HG03025 (cell line): ENCODE data around the gene CERS3.

ENCODE experiments used
- ATAC-seq: cut with Tn5 transposase; IDR thresholded peaks from one replicate; pipeline ENCODE4 v1.9.1; 2021; ENCODE audit warnings: mild to moderate bottlenecking, moderate library complexity; ENCODE audit not compliant: unreplicated experiment, low FRiP score

CERS3 gene

DNA sequence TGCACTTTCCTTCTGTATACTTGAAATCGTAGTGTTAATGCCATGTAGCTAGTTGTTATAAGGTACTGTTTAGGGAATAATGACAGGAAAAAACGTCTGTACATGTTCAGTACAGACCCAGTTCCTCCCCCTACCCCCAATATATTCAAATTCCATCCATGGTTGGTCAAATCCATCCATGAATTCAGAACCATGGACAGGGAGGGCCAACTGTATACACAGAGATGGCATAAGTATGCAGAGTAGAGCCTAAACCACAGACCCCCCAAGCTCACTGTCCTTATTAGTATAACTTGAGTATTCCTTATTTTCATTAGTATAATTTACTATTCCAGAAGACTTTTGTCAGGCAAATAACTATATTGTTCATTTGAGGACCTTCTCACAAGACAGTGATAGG lies 135.7 kb downstream of the CERS3 start:
- ATAC-seq: no peak

DNA sequence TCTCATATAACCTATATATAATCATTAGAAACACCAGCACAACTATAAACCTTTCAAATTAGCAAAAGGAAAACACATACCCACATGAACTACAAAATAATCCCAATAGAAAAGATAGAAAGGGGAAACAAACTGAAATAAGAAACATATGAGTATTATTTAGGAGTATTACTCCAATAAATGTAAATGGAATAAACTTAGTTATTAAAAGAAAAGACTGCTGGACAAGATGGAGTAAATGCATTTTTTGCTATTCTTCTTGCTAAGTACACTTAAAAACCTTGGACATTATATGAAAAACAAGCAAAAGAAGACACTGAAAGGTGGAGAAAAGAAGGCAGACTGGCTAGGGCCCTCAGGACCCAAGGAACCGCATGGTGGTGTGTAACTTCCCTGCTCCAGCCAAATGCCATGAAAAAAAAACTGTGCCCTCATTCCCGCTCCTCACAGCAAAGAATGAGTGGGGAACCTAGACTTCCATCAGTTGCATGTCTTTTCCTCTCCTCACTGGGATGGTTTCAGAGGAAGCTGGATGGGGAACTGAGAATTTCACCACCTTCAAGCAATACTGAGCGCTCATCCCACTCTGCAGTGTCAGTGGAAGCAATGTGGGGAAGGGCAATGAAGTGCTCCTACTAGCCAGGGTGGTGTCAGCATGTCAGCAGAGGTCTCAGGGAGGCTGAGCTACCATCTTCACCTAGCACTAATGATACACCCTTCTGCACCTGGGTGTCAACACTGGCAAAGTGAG lies 143.3 kb downstream of the CERS3 start:
- ATAC-seq: no peak

DNA sequence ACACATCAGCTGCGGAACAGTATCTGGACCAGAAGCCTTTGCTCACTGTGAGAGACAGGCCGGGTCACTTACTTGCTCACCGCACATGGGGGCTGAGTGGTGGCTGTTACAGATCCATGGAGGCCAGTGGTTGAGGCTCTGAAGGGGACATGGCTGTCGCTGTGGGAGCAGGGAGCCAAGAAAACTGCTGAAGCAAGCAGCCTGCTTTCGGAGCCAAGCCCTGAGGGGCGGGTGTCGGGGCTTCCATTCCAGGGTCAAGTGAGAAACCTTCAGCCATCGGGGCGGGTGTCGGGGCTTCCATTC lies 144.7 kb downstream of the CERS3 start:
- ATAC-seq: no peak

DNA sequence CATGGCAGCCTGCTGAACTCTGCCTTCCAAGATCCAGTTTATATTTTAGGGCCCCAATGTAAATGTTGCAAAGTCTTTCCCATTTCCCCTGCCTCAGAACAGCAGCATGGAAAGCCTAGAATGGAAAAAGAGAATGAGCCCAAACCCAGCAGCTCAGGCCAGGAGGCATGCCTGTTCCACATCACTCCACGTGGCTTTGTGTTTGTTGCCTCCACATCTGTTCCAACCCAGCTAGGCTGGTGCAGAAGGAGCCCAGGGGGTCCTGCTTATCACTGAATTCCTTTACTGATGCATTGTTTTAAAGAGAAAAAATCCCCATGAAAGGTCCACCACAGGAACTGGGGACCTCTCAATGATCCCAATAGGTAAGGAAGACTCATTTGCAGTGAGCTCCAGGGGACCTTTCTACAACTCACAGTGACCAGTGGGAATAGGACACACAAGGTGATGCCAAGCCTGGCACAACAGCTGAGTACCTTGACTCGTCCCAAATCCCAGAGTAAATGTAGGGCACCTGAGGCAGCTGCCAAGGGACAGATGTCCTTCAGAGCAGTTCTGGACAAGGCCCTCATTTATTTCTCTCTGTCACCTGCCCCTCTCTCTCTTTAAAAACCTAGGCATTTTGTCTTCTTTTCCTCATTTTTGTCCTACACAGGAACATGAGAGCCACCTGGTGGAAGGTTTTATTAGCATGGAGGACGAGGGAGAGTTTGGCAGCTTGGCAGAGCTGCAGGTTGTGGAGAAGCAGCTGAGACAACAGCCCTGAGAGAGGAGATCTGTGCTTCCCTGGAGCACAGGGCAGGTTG lies 145.2 kb downstream of the CERS3 start:
- no peak for ATAC-seq

DNA sequence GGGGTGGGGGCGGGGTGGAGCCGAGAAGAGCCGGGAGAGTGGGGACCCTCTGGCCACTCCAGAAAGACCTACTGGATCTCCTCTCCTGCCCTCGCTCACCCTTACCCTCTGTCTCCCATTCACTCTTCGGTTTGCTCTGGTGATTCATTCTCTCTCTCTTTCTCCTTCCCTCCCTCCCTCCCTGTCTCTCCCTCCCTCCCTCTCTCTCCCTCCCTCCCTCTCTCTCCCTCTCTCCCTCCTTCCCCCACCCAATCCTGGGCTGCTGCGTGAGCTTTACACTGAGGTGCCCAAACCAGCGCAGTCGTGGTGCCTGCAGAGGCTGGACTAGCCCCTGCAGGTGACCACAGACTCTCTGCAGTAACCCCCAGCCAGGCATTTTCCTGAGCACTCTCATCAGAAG lies 154.8 kb downstream of the CERS3 start:
- ATAC-seq: no peak

DNA sequence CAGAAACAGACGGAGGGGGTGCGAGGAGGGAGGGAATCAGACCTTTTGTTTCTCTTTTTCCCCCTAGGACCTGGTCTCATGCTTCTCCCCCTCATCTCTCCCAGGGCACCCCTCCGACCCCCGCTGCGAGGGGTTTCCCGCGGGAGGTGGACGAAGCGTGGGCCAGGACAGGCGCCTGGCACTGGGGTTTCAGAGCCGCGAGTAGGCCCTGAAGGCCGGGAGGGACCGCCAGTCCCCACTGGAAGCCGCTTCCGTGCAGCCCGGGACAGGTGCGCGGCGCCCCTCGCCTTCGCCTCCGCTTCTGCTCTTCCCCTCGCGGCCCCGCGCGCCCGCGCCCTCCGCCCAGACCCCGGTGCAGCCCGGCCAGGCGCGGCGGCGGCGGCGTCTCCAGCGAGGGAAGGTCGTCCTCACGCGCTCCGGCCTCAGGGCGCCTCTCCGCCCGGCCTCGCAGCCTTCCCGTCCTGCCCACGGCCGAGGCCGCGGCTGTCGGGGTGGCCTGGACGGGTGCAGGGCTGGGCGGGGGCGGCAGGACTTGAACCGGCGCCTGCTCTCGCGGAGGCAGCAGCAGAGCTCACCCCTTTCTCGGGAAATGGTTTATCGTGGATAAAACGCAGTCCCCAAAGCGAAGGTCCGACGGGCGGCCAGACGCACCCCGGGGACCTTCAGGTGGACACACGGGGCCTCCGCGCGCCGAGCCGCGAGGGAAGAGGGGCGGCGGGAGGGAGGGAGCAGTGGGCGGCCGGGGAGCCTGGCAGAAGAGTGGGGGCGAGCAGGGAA lies 155.4 kb downstream of the CERS3 start:
- no peak for ATAC-seq

DNA sequence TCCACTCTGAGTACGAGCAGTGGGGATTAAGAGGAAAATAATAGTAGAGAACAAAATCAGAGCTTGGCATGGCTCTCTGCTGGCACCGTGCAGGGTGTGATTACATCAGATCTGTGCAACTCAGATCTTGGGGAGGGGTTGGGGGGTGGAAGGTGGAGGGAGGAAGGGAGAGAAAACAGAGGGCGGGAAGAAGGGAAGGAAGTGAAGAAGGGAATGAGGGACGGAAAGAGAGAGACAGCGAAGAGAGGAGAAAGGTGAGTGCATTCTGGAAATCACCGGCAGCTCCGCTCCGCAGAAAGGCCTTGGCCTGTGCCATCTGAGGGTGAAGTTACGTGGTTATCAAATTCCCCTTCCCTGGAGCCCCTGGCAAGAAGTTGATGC lies 156.0 kb downstream of the CERS3 start:
- no peak for ATAC-seq

DNA sequence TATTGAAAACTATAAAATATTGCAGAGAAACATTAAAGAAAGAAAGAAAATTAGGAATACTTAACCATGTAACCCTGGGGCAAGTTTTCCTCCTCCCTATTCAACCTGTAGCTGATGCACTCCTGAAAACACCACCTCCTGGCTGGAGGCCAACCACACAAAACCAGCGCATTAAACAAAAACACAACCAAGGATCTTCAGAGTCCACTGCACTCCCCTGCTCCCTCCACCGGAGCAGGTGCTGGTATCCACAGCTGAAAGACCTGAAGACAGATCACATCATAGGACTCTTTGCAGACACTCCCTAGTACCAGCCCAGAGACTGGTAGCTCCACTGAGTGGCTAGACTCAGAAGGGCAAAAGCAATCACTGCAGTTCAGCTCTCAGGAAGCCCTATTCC lies 173.4 kb downstream of the CERS3 start:
- no peak for ATAC-seq

DNA sequence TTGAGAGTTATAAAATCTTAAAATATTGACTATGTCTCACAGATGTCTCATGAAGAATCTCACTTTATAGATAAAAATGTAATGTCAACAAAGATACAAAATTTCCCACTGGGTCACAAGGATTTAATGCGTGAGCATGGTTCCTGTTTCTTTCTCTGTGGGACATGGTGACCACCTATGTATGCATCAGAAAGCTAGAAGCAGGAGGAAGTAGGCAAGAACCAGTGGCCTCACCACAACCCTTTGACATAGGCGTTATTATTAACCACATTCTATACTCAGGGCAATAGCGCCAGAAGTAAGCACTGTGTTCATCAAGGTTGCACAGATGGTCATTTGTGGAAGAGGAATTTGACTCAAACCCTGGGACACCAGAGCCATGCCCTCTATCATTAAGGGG lies 175.3 kb downstream of the CERS3 start:
- ATAC-seq: no peak

DNA sequence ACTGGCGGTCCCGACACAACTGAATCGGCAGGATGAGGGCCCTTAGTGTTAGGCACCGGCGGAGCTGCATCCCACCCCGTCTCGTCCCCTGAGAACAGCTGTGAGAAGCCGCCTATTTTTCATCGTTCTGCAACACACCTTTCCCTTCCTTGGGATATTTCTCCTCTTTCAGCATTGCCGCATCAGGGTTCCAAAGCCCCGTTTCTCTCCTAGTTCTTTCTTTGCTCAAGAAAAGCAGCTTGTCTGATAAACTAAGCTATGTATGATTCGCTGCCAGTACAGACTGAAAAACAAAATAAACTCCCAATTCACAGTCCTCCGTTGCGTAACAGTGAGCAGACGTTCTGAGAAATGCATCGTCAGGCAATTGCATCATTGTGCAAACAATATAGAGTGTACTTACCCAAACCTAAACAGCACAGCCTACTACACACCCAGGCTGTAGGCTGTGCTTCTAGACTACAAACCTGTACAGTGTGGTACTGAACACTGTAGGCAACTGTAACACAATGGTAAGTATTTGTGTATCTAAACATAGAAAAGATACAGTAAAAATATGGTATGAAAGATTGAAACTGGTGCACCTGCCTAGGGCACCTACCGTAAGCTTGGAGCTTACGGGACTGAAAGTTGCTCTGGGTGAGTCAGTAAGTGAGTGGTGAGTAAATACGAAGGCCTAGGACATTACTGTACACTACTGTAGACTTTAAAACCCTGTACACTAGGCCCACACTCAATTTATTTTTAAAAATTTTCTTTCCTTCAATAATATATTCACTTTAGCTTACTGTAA lies 178.1 kb downstream of the CERS3 start:
- no peak for ATAC-seq
